GM21528 (cell line): ENCODE data around the gene TJAP1.
"Not testable (repeated sequence)": the region's sequence is repeated elsewhere in the genome, so short reads cannot be mapped to it uniquely, and the experiment has no call there.

Experiments used
- ATAC-seq: cut with Tn5 transposase; IDR thresholded peaks from one replicate; pipeline ENCODE4 v1.9.1; 2021; ENCODE audit warnings: mild to moderate bottlenecking, moderate library complexity; ENCODE audit not compliant: unreplicated experiment, low FRiP score

TJAP1 gene

DNA sequence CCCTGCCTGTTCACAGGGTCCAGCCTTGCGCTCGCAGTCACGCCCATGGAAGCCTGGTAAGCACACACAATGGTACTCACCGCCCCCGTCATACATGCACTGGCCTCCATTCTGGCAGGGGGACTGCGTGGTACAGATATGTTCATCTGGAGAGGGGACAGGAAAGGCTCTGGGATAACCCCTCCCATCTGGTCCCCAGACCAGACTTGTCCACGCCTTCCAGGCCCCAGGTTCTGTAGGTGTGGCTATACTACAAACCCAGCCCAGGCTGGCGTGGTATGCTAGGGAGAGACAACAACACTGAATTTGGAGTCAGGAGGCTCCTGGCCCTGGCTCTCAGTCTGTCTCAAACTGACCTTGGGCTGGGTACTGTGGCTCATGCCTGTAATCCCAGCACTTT, 25.4 kb upstream of the TJAP1 start:
- no peak for ATAC-seq

- no peak for ATAC-seq
These were observed 24.5 kb upstream of the TJAP1 start for GRCh38 chr6:43452896-43453295.

GRCh38 chr6:43453831-43454230, 23.5 kb upstream of the TJAP1 start:
- no peak for ATAC-seq

GRCh38 chr6:43454290-43454695, 23.1 kb upstream of the TJAP1 start:
- no peak for ATAC-seq

GRCh38 chr6:43454696-43455530, 22.5 kb upstream of the TJAP1 start:
- ATAC-seq, result no peak

DNA sequence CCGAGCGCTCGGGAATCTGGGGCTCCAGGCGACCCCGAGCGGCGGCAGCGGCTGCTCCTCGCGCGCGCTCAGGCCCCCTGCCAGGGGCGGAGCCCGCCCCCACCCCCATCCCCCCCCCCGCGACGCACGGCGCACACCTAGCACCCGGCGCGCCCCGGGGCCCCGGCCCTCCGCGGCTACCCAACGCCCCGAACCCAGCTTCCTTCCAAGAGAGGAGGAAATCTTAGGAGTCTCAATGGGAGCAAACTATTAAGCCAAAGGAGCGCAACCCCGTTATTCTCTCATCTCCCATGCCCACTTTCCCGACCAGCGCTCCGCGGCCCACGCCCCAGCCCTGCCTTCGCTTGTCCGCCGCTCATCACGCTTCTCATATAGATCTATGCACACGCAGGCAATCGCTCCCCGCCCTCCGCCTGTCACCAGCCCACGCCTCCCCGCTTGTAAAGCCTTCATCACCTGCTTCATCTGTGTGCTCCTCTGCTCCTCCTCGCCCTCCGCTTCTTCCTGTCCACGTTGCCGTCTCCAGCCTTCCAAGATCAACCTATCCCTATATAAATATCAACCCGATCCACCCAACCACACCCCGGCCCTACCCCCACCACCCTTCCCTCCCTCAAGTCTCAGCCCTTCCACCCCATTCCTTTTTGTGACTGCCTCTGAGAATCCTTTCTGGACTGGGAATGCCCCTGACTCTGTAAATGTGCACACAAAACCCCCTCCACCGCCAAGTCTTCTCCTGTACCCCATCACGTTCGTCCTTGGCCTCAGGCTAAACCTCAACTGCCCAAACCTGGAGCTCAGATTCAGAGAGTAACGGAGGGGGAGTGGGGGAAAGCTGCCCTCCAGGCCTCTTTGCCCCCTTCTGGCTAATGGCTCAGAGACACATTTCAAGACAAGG, 21.6 kb upstream of the TJAP1 start, which contains the start of gene DLK2:
TSS of gene DLK2 (minus strand) at position 18 of the 898 bp plus-strand sequence. CDS start 723 bp downstream, outside the sequence.
- ATAC-seq, result no peak

DNA sequence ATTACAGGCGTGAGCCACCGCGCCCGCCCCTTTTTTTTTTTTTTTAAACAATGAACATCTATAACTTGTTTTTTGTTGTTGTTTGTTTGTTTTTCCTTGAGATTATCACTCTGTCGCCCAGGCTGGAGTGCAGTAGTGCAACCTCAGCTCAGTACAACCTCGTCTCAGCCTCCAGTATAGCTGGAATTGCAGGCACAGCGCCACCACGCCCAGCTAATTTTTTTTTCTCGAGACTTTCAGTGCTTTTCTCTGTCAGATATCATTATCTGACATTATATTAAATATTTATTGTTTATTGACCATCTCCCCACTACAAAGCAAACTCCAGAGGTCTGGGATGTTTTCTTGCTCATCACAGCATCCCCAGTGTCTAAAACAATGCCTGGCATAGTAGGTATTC, 19.7 kb upstream of the TJAP1 start:
- no peak for ATAC-seq

- not testable (repeated sequence) for ATAC-seq
These were observed 19.2 kb upstream of the TJAP1 start for GRCh38 chr6:43458154-43458553.

DNA sequence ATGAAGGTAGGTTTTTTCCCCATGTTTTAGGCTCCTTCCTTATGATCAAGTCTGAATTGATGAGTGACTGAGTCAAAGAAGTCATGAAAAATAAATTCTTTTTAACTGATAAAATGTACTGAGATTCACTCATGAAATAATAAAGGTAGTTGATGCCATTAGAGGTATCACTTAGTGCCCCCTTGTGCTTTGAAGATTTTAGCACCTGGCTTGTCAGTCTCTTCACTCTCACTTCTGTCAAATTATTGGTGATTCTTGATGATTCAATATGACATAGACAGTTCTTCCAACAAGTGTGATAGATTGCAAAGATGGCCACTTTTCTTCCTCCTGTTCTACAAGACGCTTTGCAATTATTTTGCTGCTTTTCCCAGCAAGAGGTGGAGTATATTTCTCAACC, 17.8 kb upstream of the TJAP1 start:
- ATAC-seq, result no peak

DNA sequence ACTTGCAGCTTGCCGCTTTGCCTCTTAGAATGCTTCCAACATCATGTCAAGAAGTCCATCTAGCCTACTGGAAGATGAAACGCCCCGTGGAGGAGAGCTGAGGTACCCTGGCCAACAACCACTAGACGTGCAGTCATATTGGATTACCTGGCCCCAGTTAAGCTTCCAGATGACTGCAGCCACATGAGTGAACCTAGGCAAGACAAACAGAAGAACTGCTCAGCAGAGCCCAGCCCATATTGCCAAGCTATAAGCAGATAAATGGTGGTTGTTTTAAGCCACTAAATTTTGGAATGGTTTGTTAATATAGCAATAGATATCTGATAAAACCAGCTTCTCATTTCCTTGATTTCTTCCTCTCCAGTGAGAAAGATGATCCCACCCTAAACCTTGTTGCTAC, 17.3 kb upstream of the TJAP1 start:
- no peak for ATAC-seq

DNA sequence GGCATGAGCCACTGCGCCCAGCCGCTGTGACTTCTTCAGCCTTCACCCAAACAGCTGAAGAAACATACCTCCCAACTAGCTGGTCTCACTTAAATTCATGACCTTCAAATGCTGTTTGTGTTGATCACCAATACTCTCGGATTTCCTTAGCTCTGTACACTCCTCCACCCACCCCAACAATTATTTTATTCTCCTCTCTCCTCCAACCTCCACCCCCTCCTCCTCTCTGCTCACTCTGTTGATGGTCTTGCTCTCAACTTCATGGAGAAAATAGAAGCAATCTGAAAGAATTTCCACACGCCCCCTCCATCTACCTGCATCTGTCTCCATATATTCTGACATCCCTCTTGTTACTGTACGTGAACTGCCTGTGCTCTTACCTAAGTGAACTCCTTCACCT, 15.4 kb upstream of the TJAP1 start:
- ATAC-seq, result no peak

DNA sequence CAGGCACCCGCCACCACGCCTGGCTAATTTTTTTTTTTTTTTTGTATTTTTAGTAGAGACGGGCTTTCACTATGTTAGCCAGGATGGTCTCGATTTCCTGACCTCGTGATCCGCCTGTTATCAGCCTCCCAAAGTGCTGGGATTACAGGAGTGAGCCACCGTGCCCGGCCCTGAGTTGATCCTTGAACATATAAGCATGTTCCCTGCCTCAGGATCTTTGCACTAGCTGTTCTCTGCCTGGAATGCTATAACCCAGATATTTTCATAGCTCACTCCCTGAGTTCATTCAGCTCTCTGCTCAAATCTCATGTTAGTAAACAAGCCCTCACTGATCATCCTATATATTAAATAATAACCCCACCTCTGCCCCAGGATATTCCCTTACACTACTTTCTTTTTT, 13.0 kb upstream of the TJAP1 start:
- no peak for ATAC-seq

- ATAC-seq, result no peak
These were observed 11.4 kb upstream of the TJAP1 start for GRCh38 chr6:43465948-43466347.

- not testable (repeated sequence) for ATAC-seq
These were observed 10.1 kb upstream of the TJAP1 start for GRCh38 chr6:43467265-43467664.

- no peak for ATAC-seq
These were observed 9.6 kb upstream of the TJAP1 start for GRCh38 chr6:43467752-43468151.

DNA sequence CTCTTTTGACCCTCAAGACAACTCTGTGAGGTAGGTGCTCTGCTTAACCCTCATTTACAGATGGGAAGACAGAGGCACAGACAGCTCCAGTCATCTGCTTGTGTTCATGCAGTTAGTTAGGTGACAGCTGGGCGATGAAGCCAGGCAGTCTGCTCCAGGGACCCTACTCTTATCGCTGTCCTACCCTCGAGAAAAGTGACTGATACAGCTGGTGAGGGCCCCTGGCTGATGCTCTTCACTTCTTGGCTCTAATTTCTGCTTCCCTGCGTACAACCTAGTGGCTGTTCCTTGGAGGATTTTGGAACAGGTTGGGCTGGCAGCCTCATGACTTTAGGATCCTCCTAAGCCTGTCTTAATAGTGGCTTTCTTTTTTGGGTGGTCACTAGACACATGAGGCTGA, 9.1 kb upstream of the TJAP1 start:
- ATAC-seq, result no peak

- ATAC-seq, result no peak
These were observed 8.4 kb upstream of the TJAP1 start for GRCh38 chr6:43468748-43469681.

- no peak for ATAC-seq
These were observed 7.4 kb upstream of the TJAP1 start for GRCh38 chr6:43469947-43470346.

GRCh38 chr6:43471399-43471798, 6.0 kb upstream of the TJAP1 start:
- ATAC-seq, result no peak

- no peak for ATAC-seq
These were observed 4.9 kb upstream of the TJAP1 start for GRCh38 chr6:43472515-43472914.
